ENCODE measurements around the gene ZNF800.

DNA sequence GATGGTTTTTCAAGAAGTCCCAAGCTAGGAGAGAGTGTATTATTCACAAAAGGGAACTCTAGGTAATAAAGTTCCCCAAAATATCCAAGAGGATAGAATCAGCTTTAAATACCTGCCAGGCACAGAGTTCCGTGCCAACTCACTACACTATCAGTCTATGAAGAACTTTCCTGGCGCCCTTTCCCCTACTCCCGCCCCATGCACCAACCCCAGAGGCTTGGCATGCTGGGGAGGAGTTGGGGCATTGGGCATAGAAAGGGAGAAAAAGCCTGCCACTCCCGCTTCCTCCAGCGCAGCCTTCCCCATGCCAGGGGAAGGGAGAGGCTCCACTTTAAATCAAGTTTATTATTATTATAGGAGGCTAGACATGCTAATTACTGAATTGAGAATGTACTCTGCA, 54.9 kb downstream of the ZNF800 start:
- TF ChIP-seq, protein P1, sequence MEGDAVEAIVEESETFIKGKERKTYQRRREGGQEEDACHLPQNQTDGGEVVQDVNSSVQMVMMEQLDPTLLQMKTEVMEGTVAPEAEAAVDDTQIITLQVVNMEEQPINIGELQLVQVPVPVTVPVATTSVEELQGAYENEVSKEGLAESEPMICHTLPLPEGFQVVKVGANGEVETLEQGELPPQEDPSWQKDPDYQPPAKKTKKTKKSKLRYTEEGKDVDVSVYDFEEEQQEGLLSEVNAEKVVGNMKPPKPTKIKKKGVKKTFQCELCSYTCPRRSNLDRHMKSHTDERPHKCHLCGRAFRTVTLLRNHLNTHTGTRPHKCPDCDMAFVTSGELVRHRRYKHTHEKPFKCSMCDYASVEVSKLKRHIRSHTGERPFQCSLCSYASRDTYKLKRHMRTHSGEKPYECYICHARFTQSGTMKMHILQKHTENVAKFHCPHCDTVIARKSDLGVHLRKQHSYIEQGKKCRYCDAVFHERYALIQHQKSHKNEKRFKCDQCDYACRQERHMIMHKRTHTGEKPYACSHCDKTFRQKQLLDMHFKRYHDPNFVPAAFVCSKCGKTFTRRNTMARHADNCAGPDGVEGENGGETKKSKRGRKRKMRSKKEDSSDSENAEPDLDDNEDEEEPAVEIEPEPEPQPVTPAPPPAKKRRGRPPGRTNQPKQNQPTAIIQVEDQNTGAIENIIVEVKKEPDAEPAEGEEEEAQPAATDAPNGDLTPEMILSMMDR (IDR thresholded peaks at IDR 0.05), result no peak
- TF ChIP-seq POLR2A (IDR thresholded peaks at IDR 0.05), result no peak
